ENCODE measurements around the gene DGKB.

GRCh38 chr7:14438366-14438765, 464.2 kb downstream of the DGKB start:
- TF ChIP-seq, protein P1, sequence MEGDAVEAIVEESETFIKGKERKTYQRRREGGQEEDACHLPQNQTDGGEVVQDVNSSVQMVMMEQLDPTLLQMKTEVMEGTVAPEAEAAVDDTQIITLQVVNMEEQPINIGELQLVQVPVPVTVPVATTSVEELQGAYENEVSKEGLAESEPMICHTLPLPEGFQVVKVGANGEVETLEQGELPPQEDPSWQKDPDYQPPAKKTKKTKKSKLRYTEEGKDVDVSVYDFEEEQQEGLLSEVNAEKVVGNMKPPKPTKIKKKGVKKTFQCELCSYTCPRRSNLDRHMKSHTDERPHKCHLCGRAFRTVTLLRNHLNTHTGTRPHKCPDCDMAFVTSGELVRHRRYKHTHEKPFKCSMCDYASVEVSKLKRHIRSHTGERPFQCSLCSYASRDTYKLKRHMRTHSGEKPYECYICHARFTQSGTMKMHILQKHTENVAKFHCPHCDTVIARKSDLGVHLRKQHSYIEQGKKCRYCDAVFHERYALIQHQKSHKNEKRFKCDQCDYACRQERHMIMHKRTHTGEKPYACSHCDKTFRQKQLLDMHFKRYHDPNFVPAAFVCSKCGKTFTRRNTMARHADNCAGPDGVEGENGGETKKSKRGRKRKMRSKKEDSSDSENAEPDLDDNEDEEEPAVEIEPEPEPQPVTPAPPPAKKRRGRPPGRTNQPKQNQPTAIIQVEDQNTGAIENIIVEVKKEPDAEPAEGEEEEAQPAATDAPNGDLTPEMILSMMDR (IDR thresholded peaks at IDR 0.05), result no peak
- TF ChIP-seq POLR2A (IDR thresholded peaks at IDR 0.05), result no peak

Measured in body of pancreas (tissue), 4 donors.